K562 (cell line): ENCODE measurements around the gene ZMYND8.
"Not testable (repeated sequence)": the region's sequence is repeated elsewhere in the genome, so short reads cannot be mapped to it uniquely, and the experiment has no call there.

Experiments
- CEBPZ ChIP-seq: fragments of 150-350 bp; IDR thresholded peaks from 2 replicates; pipeline ENCODE4 v1.6.1; 2014; ENCODE audit warnings: low read depth, mild to moderate bottlenecking, low read length, borderline replicate concordance
- CREB1 ChIP-seq, 2 experiments: sonication (generic) in 1 of 2; formaldehyde crosslinking in 1 of 2; IDR thresholded peaks; 2 replicates each; pipeline versions ENCODE4 v1.6.1 to v1.8.0; 2012 to 2022; ENCODE audit warnings: inconsistent platforms in 1 of 2, mild to moderate bottlenecking in 1 of 2, missing genetic modification reagents in 1 of 2, moderate library complexity in 1 of 2
- CTCF ChIP-seq, 3 experiments: IDR thresholded peaks in 2 of 3; conservative IDR thresholded peaks in 1 of 3; 2 replicates each; pipeline ENCODE4 v1.5.1; 2011 to 2012; ENCODE audit warnings: low read length in 3 of 3, mild to moderate bottlenecking in 3 of 3, control low read depth in 2 of 3, improper control_type of control experiment in 1 of 3, inconsistent platforms in 1 of 3, low read depth in 1 of 3, mixed read lengths in 1 of 3, moderate library complexity in 1 of 3; ENCODE audit not compliant: insufficient read depth in 2 of 3
- ETV6 ChIP-seq, 3 experiments: fragments of 150-350 bp in 1 of 3; sonication (generic) in 1 of 3; formaldehyde crosslinking in 1 of 3; IDR thresholded peaks; 2 replicates each; pipeline versions ENCODE4 v1.6.1 to v1.8.0; 2014 to 2022; ENCODE audit warnings: borderline replicate concordance in 2 of 3, low read depth in 2 of 3, antibody characterized with exemption in 1 of 3, low read length in 1 of 3, mild to moderate bottlenecking in 1 of 3, missing genetic modification reagents in 1 of 3
- MYC ChIP-seq, 2 experiments: fragments of 250-450 bp in 1 of 2; sonication (Bioruptor Pico) in 1 of 2; IDR thresholded peaks; 2 replicates each; pipeline versions ENCODE4 v1.5.1 to v1.6.1; 2012 to 2021; ENCODE audit warnings: low read depth in 2 of 2, borderline replicate concordance in 1 of 2, improper control_type of control experiment in 1 of 2, low read length in 1 of 2, mild to moderate bottlenecking in 1 of 2, moderate library complexity in 1 of 2
- NFXL1 ChIP-seq: fragments of 450-650 bp; formaldehyde crosslinking; IDR thresholded peaks from 2 replicates; pipeline ENCODE4 v1.4.0; 2021; ENCODE audit warnings: mild to moderate bottlenecking
- NR3C1 ChIP-seq: sonication (generic); formaldehyde crosslinking; IDR thresholded peaks from 2 replicates; pipeline ENCODE4 v1.8.1; 2022; ENCODE audit warnings: missing genetic modification reagents
- POLR2AphosphoS2 ChIP-seq: IDR thresholded peaks from 2 replicates; pipeline ENCODE4 v1.6.1; 2012; ENCODE audit warnings: low read length, improper control_type of control experiment
- SRF ChIP-seq, 2 experiments: fragments of 250-450, 450-650 bp in 1 of 2; sonication (Bioruptor Pico) in 1 of 2; sonication (generic) in 1 of 2; formaldehyde crosslinking; IDR thresholded peaks; 2 replicates each; pipeline versions ENCODE4 v1.5.0 to v1.5.1; 2020 to 2022; ENCODE audit warnings: mild to moderate bottlenecking in 1 of 2, missing genetic modification reagents in 1 of 2
- TF ChIP-seq, protein P1 (sequence below): IDR thresholded peaks from 2 replicates; pipeline ENCODE4 v1.6.1; 2016; ENCODE audit warnings: missing genetic modification characterization, missing compliant biosample characterization

- not testable (repeated sequence) for TF ChIP-seq NFXL1 (CRISPR knock-in tag); CTCF (IDR thresholded peaks at IDR 0.05 in 2 of 3, conservative IDR thresholded peaks at IDR 0.05 in 1 of 3; ENCODE audit: insufficient read depth in 2 of 3, low read depth in 1 of 3, low read length in 3 of 3); ETV6 (IDR thresholded peaks at IDR 0.05; ENCODE audit: borderline replicate concordance in 1 of 2, low read depth in 2 of 2, low read length in 1 of 2); ETV6 (CRISPR knock-in tag; IDR thresholded peaks at IDR 0.05; ENCODE audit: borderline replicate concordance); CREB1 (IDR thresholded peaks at IDR 0.05); CREB1 (CRISPR knock-in tag; IDR thresholded peaks at IDR 0.05); NR3C1; SRF (CRISPR knock-in tag; IDR thresholded peaks at IDR 0.05); POLR2AphosphoS2; MYC (IDR thresholded peaks at IDR 0.05; ENCODE audit: low read depth, low read length); MYC (CRISPR knock-in tag; IDR thresholded peaks at IDR 0.05; ENCODE audit: borderline replicate concordance, low read depth); CEBPZ
- TF ChIP-seq, protein P1, sequence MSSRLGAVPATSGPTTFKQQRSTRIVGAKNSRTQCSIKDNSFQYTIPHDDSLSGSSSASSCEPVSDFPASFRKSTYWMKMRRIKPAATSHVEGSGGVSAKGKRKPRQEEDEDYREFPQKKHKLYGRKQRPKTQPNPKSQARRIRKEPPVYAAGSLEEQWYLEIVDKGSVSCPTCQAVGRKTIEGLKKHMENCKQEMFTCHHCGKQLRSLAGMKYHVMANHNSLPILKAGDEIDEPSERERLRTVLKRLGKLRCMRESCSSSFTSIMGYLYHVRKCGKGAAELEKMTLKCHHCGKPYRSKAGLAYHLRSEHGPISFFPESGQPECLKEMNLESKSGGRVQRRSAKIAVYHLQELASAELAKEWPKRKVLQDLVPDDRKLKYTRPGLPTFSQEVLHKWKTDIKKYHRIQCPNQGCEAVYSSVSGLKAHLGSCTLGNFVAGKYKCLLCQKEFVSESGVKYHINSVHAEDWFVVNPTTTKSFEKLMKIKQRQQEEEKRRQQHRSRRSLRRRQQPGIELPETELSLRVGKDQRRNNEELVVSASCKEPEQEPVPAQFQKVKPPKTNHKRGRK (tag), result not testable (repeated sequence)
Observed at GRCh38 chr20:47376096-47376643, 19.7 kb upstream of the ZMYND8 start.
